ENCODE measurements around the gene TMEM89. TPM values are rescaled to one million over a fixed set of nuclear protein-coding genes. Genes with fewer than 3 reads are reported as not detected.

TMEM89 gene
- total RNA-seq, 1 experiment from 2014 or later, result not detected

DNA sequence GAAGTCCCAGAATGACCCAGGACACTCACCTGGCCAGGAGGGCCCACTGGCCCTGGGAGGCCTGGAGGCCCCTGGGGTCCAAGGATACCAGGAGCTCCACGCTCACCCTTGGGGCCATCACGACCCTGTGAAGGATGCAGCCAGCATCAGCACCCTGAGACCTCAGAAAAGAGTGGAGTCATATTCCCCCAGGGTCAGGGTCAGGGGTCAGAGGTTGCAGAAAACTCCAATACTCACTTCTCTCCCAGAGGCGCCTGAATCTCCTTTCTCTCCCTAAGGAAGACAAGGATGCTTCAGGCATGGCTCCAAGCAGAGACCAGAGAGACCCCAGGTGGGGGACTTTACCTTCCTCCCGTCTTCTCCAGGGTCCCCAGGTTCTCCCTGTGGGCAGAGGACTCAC, 44.9 kb downstream of the TMEM89 start:
- H3K27ac ChIP-seq, result no peak overlapping the region

DNA sequence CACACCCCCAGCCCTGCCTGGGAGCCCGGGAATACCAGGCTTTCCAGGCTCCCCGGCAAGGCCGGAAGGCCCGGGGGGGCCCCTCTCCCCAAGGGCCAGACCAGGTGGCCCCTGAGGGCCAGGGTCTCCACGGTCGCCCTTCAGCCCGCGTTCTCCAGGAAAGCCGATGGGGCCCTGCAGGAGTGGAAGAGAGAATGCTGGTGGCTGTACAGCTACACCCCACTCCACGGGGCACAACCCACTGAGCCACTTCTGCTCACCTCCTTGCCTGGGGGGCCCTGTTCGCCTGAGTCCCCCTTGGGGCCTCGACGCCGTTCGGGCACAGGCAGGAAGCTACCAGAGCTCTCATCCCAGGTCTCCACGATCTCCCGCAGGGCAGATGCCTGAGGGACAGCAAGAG, 46.2 kb downstream of the TMEM89 start:
- Histone ChIP-seq H3K9me3 (replicated peaks) (no peaks in the 10 kb centered on the region), H3K27ac (no peak overlapping the region), H3K4me3 (no peak overlapping the region), H3K27me3 (replicated peaks) (no peaks in the 10 kb centered on the region), H3K36me3 (peaks cover 100% of the 10 kb centered on the region), H3K4me1 (replicated peaks) (peaks cover 3% of the 10 kb centered on the region; the same call in 1 of the 2 replicates)
- DNase-seq (ENCODE audit: low read depth in 1 of 2, low spot score in 2 of 2), result no peak

More for the DNA sequence above, 44.9 kb downstream of the TMEM89 start:
- Histone ChIP-seq H3K4me1 (replicated peaks) (no peaks in the 10 kb centered on the region), H3K4me3 (no peak overlapping the region), H3K36me3 (peaks cover 100% of the 10 kb centered on the region), H3K9me3 (replicated peaks) (no peaks in the 10 kb centered on the region), H3K27me3 (replicated peaks) (no peaks in the 10 kb centered on the region)
- DNase-seq (ENCODE audit: low read depth in 1 of 2, low spot score in 2 of 2), result no peak

DNA sequence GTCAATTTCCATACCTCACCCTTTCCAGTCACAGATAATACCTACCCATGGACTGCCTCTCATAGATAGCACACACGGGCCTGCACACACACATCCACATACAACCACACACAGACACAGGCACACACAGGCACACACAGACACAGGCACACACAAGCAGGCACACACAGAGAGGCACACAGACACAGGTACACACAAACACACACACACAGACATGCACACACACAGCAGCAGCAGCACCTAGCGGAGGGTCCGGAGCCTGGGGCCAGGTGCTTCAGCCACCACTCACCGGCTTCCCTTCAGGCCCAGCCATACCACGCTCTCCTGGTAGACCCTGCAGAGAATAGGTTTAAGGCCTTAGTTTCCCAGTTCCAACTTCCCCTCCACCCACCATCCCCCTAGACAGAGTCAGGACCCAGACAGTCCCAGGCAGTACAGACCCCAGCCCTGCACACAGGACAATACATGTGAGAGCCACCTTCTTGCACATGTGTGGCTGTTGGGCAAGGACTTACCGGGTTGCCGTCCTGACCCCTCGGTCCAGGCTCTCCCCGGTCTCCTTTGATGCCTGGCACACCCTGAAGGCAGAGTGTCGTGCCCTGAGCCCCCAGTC, 47.5 kb downstream of the TMEM89 start:
- no peaks in the 10 kb centered on the region for H3K9me3 ChIP-seq (replicated peaks)
- peaks cover 16% of the 10 kb centered on the region for H3K4me1 ChIP-seq (replicated peaks)

DNA sequence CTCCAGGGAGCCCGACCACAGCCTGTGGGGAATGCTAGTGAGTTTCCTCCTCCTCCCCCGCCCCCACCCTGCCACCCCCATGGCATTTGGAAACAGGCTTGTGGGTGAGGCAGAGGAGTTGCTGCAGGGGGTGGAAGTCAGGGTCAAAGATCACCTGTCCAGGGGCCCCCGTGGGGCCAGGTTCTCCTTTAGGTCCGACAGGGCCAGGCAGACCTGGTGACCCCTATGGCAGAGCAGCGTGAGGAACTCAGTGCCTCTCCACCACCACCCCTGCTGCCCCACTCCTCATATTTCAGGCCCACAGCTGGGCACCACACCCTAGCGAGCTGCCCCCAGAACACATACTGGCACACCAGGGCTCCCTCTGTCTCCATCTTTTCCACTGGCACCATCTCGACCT, 49.1 kb downstream of the TMEM89 start:
- peaks cover 100% of the 10 kb centered on the region for H3K36me3 ChIP-seq
- DNase-seq (ENCODE audit: low read depth in 1 of 2, low spot score in 2 of 2), result no peak
- no peak overlapping the region for H3K27ac ChIP-seq
- H3K27me3 ChIP-seq (replicated peaks), result no peaks in the 10 kb centered on the region
- peaks cover 31% of the 10 kb centered on the region for H3K4me1 ChIP-seq (replicated peaks)
- no peaks in the 10 kb centered on the region for H3K9me3 ChIP-seq (replicated peaks)
- H3K4me3 ChIP-seq, result no peak overlapping the region

More for the DNA sequence above, 47.5 kb downstream of the TMEM89 start:
- Histone ChIP-seq H3K27me3 (replicated peaks) (no peaks in the 10 kb centered on the region), H3K4me3 (no peak overlapping the region), H3K36me3 (peaks cover 100% of the 10 kb centered on the region), H3K27ac (no peak overlapping the region)
- DNase-seq (ENCODE audit: low read depth in 1 of 2, low spot score in 2 of 2), result no peak

DNA sequence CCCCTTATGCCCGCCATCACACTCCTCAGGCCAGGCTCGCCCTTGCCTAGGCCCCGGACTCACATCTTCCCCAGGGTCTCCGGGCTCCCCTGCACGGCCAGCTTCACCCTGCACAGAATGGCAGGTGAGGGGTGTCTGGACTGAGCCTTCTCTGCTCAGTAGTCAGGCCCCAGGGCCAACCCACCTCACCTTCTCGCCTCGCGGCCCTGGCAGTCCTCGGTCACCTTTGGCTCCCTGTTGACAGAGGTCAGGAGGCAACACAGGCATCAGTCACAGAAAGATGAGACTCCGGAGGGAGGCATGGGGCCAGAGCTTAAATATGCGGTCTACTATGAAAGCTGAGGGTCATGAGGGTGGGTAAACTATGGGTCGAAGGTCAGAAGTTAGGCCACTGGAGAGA, 49.6 kb downstream of the TMEM89 start:
- no peak for DNase-seq (ENCODE audit: low read depth in 1 of 2, low spot score in 2 of 2)
- H3K4me3 ChIP-seq, result no peak overlapping the region
- H3K4me1 ChIP-seq (replicated peaks), result peaks cover 37% of the 10 kb centered on the region
- peaks cover 100% of the 10 kb centered on the region for H3K36me3 ChIP-seq
- H3K27me3 ChIP-seq (replicated peaks), result no peaks in the 10 kb centered on the region
- no peak overlapping the region for H3K27ac ChIP-seq
- H3K9me3 ChIP-seq (replicated peaks), result no peaks in the 10 kb centered on the region

Other genes with a start within 250 kb of the TMEM89 start
- gene FBXW12, start 249.6 kb downstream of the TMEM89 start, total RNA-seq (2014; rRNA removed; shearing (Covaris generic)), result not detected in 2 replicates
- gene PLXNB1, start 191.7 kb downstream of the TMEM89 start, total RNA-seq (2014; rRNA removed; shearing (Covaris generic)), result 4.0 and 11.7 TPM in 2 replicates
- gene CCDC51, start 181.7 kb downstream of the TMEM89 start, total RNA-seq (2014; rRNA removed; shearing (Covaris generic)), result 11.0 and 15.9 TPM in 2 replicates
- gene TMA7, start 181.5 kb downstream of the TMEM89 start, total RNA-seq (2014; rRNA removed; shearing (Covaris generic)), result 551 and 569 TPM in 2 replicates
- 4.1 and 9.7 TPM in 2 replicates for gene ATRIP, start 175.0 kb downstream of the TMEM89 start, total RNA-seq (2014; rRNA removed; shearing (Covaris generic))
- 94.8 and 105 TPM in 2 replicates for gene SHISA5, start 117.6 kb downstream of the TMEM89 start, total RNA-seq (2014; rRNA removed; shearing (Covaris generic))
- 3.3 and 8.9 TPM in 2 replicates for gene PFKFB4, start 65.0 kb downstream of the TMEM89 start, total RNA-seq (2014; rRNA removed; shearing (Covaris generic))
- gene UCN2, start 58.0 kb downstream of the TMEM89 start, total RNA-seq (2014; rRNA removed; shearing (Covaris generic)), result 10.1 and 12.1 TPM in 2 replicates
- gene COL7A1, start 26.4 kb downstream of the TMEM89 start, total RNA-seq (2014; rRNA removed; shearing (Covaris generic)), result 86.6 and 136 TPM in 2 replicates
- 377 and 397 TPM in 2 replicates for gene UQCRC1, start 12.1 kb downstream of the TMEM89 start, total RNA-seq (2014; rRNA removed; shearing (Covaris generic))
- gene SLC26A6, start 13.7 kb upstream of the TMEM89 start, total RNA-seq (2014; rRNA removed; shearing (Covaris generic)), result 10.6 and 16.4 TPM in 2 replicates
- gene CELSR3, start 41.1 kb upstream of the TMEM89 start, total RNA-seq (2014; rRNA removed; shearing (Covaris generic)), result under 0.01 and 0.26 TPM in 2 replicates
- 8.7 and 10.2 TPM in 2 replicates for gene NCKIPSD, start 64.1 kb upstream of the TMEM89 start, total RNA-seq (2014; rRNA removed; shearing (Covaris generic))
- 52.3 and 61.7 TPM in 2 replicates for gene IP6K2, start 95.5 kb upstream of the TMEM89 start, total RNA-seq (2014; rRNA removed; shearing (Covaris generic))
- gene PRKAR2A, start 226.1 kb upstream of the TMEM89 start, total RNA-seq (2014; rRNA removed; shearing (Covaris generic)), result 16.9 and 26.9 TPM in 2 replicates

All from SJSA1 (cell line).